Measurements from ENCODE around the gene KIRREL1.

- TF ChIP-seq POLR2AphosphoS5 (IDR thresholded peaks at IDR 0.05; ENCODE audit: low read depth) = no peak
- TF ChIP-seq, protein P1, sequence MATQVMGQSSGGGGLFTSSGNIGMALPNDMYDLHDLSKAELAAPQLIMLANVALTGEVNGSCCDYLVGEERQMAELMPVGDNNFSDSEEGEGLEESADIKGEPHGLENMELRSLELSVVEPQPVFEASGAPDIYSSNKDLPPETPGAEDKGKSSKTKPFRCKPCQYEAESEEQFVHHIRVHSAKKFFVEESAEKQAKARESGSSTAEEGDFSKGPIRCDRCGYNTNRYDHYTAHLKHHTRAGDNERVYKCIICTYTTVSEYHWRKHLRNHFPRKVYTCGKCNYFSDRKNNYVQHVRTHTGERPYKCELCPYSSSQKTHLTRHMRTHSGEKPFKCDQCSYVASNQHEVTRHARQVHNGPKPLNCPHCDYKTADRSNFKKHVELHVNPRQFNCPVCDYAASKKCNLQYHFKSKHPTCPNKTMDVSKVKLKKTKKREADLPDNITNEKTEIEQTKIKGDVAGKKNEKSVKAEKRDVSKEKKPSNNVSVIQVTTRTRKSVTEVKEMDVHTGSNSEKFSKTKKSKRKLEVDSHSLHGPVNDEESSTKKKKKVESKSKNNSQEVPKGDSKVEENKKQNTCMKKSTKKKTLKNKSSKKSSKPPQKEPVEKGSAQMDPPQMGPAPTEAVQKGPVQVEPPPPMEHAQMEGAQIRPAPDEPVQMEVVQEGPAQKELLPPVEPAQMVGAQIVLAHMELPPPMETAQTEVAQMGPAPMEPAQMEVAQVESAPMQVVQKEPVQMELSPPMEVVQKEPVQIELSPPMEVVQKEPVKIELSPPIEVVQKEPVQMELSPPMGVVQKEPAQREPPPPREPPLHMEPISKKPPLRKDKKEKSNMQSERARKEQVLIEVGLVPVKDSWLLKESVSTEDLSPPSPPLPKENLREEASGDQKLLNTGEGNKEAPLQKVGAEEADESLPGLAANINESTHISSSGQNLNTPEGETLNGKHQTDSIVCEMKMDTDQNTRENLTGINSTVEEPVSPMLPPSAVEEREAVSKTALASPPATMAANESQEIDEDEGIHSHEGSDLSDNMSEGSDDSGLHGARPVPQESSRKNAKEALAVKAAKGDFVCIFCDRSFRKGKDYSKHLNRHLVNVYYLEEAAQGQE (IDR thresholded peaks at IDR 0.05; ENCODE audit: unreplicated experiment) = no peak
- TF ChIP-seq, protein P2, sequence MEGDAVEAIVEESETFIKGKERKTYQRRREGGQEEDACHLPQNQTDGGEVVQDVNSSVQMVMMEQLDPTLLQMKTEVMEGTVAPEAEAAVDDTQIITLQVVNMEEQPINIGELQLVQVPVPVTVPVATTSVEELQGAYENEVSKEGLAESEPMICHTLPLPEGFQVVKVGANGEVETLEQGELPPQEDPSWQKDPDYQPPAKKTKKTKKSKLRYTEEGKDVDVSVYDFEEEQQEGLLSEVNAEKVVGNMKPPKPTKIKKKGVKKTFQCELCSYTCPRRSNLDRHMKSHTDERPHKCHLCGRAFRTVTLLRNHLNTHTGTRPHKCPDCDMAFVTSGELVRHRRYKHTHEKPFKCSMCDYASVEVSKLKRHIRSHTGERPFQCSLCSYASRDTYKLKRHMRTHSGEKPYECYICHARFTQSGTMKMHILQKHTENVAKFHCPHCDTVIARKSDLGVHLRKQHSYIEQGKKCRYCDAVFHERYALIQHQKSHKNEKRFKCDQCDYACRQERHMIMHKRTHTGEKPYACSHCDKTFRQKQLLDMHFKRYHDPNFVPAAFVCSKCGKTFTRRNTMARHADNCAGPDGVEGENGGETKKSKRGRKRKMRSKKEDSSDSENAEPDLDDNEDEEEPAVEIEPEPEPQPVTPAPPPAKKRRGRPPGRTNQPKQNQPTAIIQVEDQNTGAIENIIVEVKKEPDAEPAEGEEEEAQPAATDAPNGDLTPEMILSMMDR (conservative IDR thresholded peaks at IDR 0.05; ENCODE audit: low read depth in 2 of 2) = no peak
- no peak for TF ChIP-seq CREB1 (CRISPR knock-in tag; IDR thresholded peaks at IDR 0.05; ENCODE audit: low read depth)
- TF ChIP-seq EZH2 (IDR thresholded peaks at IDR 0.05; ENCODE audit: low read depth, unreplicated experiment) = no peak
- TF ChIP-seq EZH2phosphoT487 (IDR thresholded peaks at IDR 0.05; ENCODE audit: unreplicated experiment) = no peak
- TF ChIP-seq ZNF462 (CRISPR knock-in tag; IDR thresholded peaks at IDR 0.05) = no peak
- TF ChIP-seq NANOG (IDR thresholded peaks at IDR 0.05; ENCODE audit: borderline replicate concordance) = no peak
- no peak for TF ChIP-seq JUNB (IDR thresholded peaks at IDR 0.05; ENCODE audit: unreplicated experiment)
Observed at GRCh38 chr1:157961805-157962762, 31.4 kb upstream of the KIRREL1 start.

Measured in GM23338 (cell line).